H1 (cell line): ENCODE measurements around the gene GPRASP1. TPM values are rescaled to one million over a fixed set of nuclear protein-coding genes. Genes with fewer than 3 reads are reported as not detected.

Experiments
- CTCF ChIA-PET: fragments of 300-600 bp; sonication (Branson Sonifier 250); formaldehyde crosslinking; loops from one replicate; lab custom pipeline; 2021; ENCODE audit not compliant: partially characterized antibody; lab: Charles Lee
- POLR2A ChIA-PET: fragments of 300-600 bp; sonication (Branson Sonifier 250); formaldehyde crosslinking; loops from one replicate; lab custom pipeline; 2021; ENCODE audit warnings: inconsistent platforms; ENCODE audit not compliant: partially characterized antibody; lab: Charles Lee
- DNase-seq, 2 experiments: peaks; one replicate each; pipeline versions ENCODE4 v3.0.0 to v3.0.0-alpha.2; 2010 to 2022; ENCODE audit warnings: low spot score in 2 of 2, low read depth in 1 of 2, mixed read lengths in 1 of 2
- FAIRE-seq: peaks from 2 replicates; lab custom pipeline; 2011; peaks lifted over from hg19 to GRCh38; lab: Jason Lieb, UNC
- H2AFZ ChIP-seq: 2 replicates; pipeline ENCODE4 v1.8.1; 2012; ENCODE audit warnings: low read length, inconsistent platforms
- H2AK5ac ChIP-seq: 2 replicates; pipeline ENCODE4 v1.6.1; 2013; ENCODE audit warnings: low read depth, low read length
- H2BK120ac ChIP-seq: replicated peaks from 2 replicates; pipeline ENCODE3; 2013; ENCODE audit warnings: low read depth, low read length, inconsistent platforms
- H2BK12ac ChIP-seq: 2 replicates; pipeline ENCODE4 v1.6.1; 2013; ENCODE audit warnings: low read depth, low read length
- H2BK15ac ChIP-seq: 2 replicates; pipeline ENCODE4 v1.6.1; 2013; ENCODE audit warnings: low read length
- H2BK20ac ChIP-seq: 2 replicates; pipeline ENCODE4 v1.6.1; 2013; ENCODE audit warnings: low read length
- H2BK5ac ChIP-seq: 2 replicates; pipeline ENCODE4 v1.6.1; 2013; ENCODE audit warnings: low read depth, low read length
- H3K14ac ChIP-seq: 2 replicates; pipeline ENCODE4 v1.6.1; 2013; ENCODE audit warnings: inconsistent platforms; ENCODE audit not compliant: insufficient read length
- H3K18ac ChIP-seq: 2 replicates; pipeline ENCODE4 v1.6.1; 2013; ENCODE audit warnings: low read length; ENCODE audit errors: extremely low read depth
- H3K23ac ChIP-seq: 2 replicates; pipeline ENCODE4 v1.6.1; 2013; ENCODE audit warnings: inconsistent platforms; ENCODE audit not compliant: insufficient read length
- H3K23me2 ChIP-seq: 2 replicates; pipeline ENCODE4 v1.6.1; 2013; ENCODE audit warnings: low read depth, low read length
- H3K27ac ChIP-seq: 2 replicates; pipeline ENCODE4 v1.6.1; 2011; ENCODE audit warnings: low read depth, low read length, inconsistent platforms
- H3K27me3 ChIP-seq, 4 experiments: replicated peaks in 1 of 4; 1 replicate in 1 of 4; 2 replicates in 3 of 4; pipeline versions ENCODE4 v1.6.1 to v1.8.1; 2011 to 2013; ENCODE audit warnings: low read length in 3 of 4, mild to moderate bottlenecking in 3 of 4, inconsistent platforms in 2 of 4, mixed read lengths in 2 of 4, moderate library complexity in 1 of 4; ENCODE audit not compliant: control insufficient read depth in 3 of 4, insufficient read depth in 3 of 4; ENCODE audit errors: extremely low read depth in 1 of 4
- H3K36me3 ChIP-seq, 4 experiments: 2 replicates each; pipeline versions ENCODE4 v1.6.1 to v1.8.1; 2011 to 2013; ENCODE audit warnings: mild to moderate bottlenecking in 4 of 4, low read length in 3 of 4, moderate library complexity in 2 of 4, control low read depth in 1 of 4, inconsistent platforms in 1 of 4; ENCODE audit not compliant: insufficient read depth in 4 of 4, control insufficient read depth in 2 of 4
- H3K4ac ChIP-seq: replicated peaks from 2 replicates; pipeline ENCODE3; 2013; ENCODE audit warnings: low read length, low read depth, mixed read lengths, inconsistent platforms; ENCODE audit not compliant: insufficient read length
- H3K4me1 ChIP-seq, 4 experiments: replicated peaks in 1 of 4; 1 replicate in 1 of 4; 2 replicates in 3 of 4; pipeline versions ENCODE4 v1.6.1 to v1.8.1; 2011 to 2013; ENCODE audit warnings: low read length in 3 of 4, inconsistent platforms in 2 of 4, mixed read lengths in 1 of 4; ENCODE audit not compliant: insufficient read depth in 4 of 4, control insufficient read depth in 3 of 4
- H3K4me2 ChIP-seq, 2 experiments: 2 replicates each; pipeline versions ENCODE4 v1.6.1 to v1.8.1; 2011 to 2013; ENCODE audit warnings: low read depth in 2 of 2, low read length in 2 of 2, control low read depth in 1 of 2, inconsistent platforms in 1 of 2, mild to moderate bottlenecking in 1 of 2; ENCODE audit not compliant: insufficient read depth in 1 of 2
- H3K4me3 ChIP-seq, 4 experiments: fragments of 200-600, 300-600 bp in 1 of 4; sonication (generic), shearing (Covaris generic), sonication (Bioruptor Twin) in 1 of 4; 2 replicates each; pipeline versions ENCODE4 v1.5.1 to v1.8.1; 2011 to 2016; ENCODE audit warnings: low read length in 4 of 4, low read depth in 3 of 4, control low read depth in 2 of 4, inconsistent platforms in 2 of 4, mild to moderate bottlenecking in 2 of 4, mixed read lengths in 1 of 4, moderate library complexity in 1 of 4; ENCODE audit not compliant: insufficient read depth in 2 of 4; ENCODE audit errors: extremely low read depth in 1 of 4
- H3K56ac ChIP-seq: replicated peaks from 2 replicates; pipeline ENCODE3; 2013; ENCODE audit warnings: low read depth, mild to moderate bottlenecking, mixed read lengths, low read length, inconsistent platforms; ENCODE audit not compliant: insufficient read length
- H3K79me1 ChIP-seq: 2 replicates; pipeline ENCODE4 v1.6.1; 2013; ENCODE audit warnings: low read depth, low read length, control low read depth
- H3K79me2 ChIP-seq, 2 experiments: 2 replicates each; pipeline versions ENCODE4 v1.6.1 to v1.8.1; 2012 to 2013; ENCODE audit warnings: low read length in 2 of 2, mild to moderate bottlenecking in 2 of 2, inconsistent platforms in 1 of 2; ENCODE audit not compliant: insufficient read depth in 2 of 2, control insufficient read depth in 1 of 2
- H3K9ac ChIP-seq, 4 experiments: replicated peaks in 1 of 4; 1 replicate in 1 of 4; 2 replicates in 3 of 4; pipeline versions ENCODE4 v1.6.1 to v1.8.1; 2011 to 2013; ENCODE audit warnings: low read depth in 3 of 4, low read length in 3 of 4, control low read depth in 2 of 4, mild to moderate bottlenecking in 2 of 4, moderate library complexity in 2 of 4, inconsistent platforms in 1 of 4; ENCODE audit errors: extremely low read depth in 1 of 4
- H3K9me3 ChIP-seq, 2 experiments: 2 replicates each; pipeline versions ENCODE4 v1.6.1 to v1.8.1; 2012 to 2013; ENCODE audit warnings: mild to moderate bottlenecking in 2 of 2, moderate library complexity in 2 of 2, control low read depth in 1 of 2, inconsistent platforms in 1 of 2, low read depth in 1 of 2, low read length in 1 of 2, mixed read lengths in 1 of 2; ENCODE audit not compliant: insufficient read depth in 2 of 2
- H4K20me1 ChIP-seq, 2 experiments: replicated peaks in 1 of 2; 2 replicates each; pipeline versions ENCODE3 to v1.8.1; 2011 to 2013; ENCODE audit warnings: inconsistent platforms in 2 of 2, low read length in 2 of 2, mild to moderate bottlenecking in 1 of 2; ENCODE audit not compliant: insufficient read depth in 2 of 2, control insufficient read depth in 1 of 2
- H4K5ac ChIP-seq: 2 replicates; pipeline ENCODE4 v1.6.1; 2013; ENCODE audit warnings: low read length, low read depth, mixed read lengths, inconsistent platforms; ENCODE audit not compliant: insufficient read length
- H4K8ac ChIP-seq: 2 replicates; pipeline ENCODE4 v1.8.0; 2013; ENCODE audit warnings: mild to moderate bottlenecking, moderate library complexity, low read length, inconsistent platforms; ENCODE audit not compliant: insufficient read depth; ENCODE audit errors: extremely low read depth
- H4K91ac ChIP-seq: replicated peaks from 2 replicates; pipeline ENCODE3; 2013; ENCODE audit warnings: low read length, mixed read lengths, inconsistent platforms; ENCODE audit not compliant: insufficient read length
- BACH1 ChIP-seq: IDR thresholded peaks from 2 replicates; pipeline ENCODE4 v1.6.1; 2012; ENCODE audit warnings: low read length, improper control_type of control experiment
- E2F6 ChIP-seq: IDR thresholded peaks from 2 replicates; pipeline ENCODE4 v1.6.1; 2012; ENCODE audit warnings: inconsistent platforms
- HDAC6 ChIP-seq: IDR thresholded peaks from one replicate; pipeline ENCODE4 v1.7.1; 2012; ENCODE audit warnings: low read depth, mild to moderate bottlenecking, inconsistent platforms, low read length, moderate library complexity
- KDM1A ChIP-seq: fragments of 200-600, 300-600 bp; sonication (generic); IDR thresholded peaks from 2 replicates; pipeline ENCODE4 v1.7.1; 2016; ENCODE audit warnings: mild to moderate bottlenecking, low read length, borderline replicate concordance
- POLR2A ChIP-seq, 2 experiments: IDR thresholded peaks; 1 replicate in 1 of 2; 2 replicates in 1 of 2; pipeline ENCODE4 v1.6.1; 2011; ENCODE audit warnings: low read depth in 2 of 2, low read length in 2 of 2, mild to moderate bottlenecking in 2 of 2; ENCODE audit errors: control extremely low read depth in 1 of 2
- RAD21 ChIP-seq, 2 experiments: IDR thresholded peaks in 1 of 2; conservative IDR thresholded peaks in 1 of 2; 2 replicates each; pipeline ENCODE4 v1.6.1; 2011; ENCODE audit warnings: low read depth in 2 of 2, low read length in 2 of 2, improper control_type of control experiment in 1 of 2, inconsistent platforms in 1 of 2, mild to moderate bottlenecking in 1 of 2, moderate library complexity in 1 of 2
- SIN3A ChIP-seq, 2 experiments: IDR thresholded peaks in 1 of 2; conservative IDR thresholded peaks in 1 of 2; 2 replicates each; pipeline ENCODE4 v1.6.1; 2011 to 2012; ENCODE audit warnings: low read length in 2 of 2, improper control_type of control experiment in 1 of 2, low read depth in 1 of 2, mild to moderate bottlenecking in 1 of 2
- SP4 ChIP-seq: IDR thresholded peaks from 2 replicates; pipeline ENCODE4 v1.6.1; 2012; ENCODE audit warnings: low read length, inconsistent platforms
- USF2 ChIP-seq: IDR thresholded peaks from 2 replicates; pipeline ENCODE4 v1.6.1; 2011; ENCODE audit warnings: low read length, improper control_type of control experiment
- WGBS, 2 experiments: shearing (Covaris generic) in 1 of 2; methylation state at CpG; one replicate each; pipeline versions ENCODE4 v1.1.6 to v1.1.7; 2013 to 2015; ENCODE audit warnings: low lambda C conversion rate in 2 of 2, mixed read lengths in 2 of 2, inconsistent platforms in 1 of 2, low coverage in 1 of 2, missing lambda C conversion rate in 1 of 2; ENCODE audit not compliant: insufficient replicate concordance in 2 of 2, insufficient coverage in 1 of 2, insufficient read length in 1 of 2; ENCODE audit errors: extremely low coverage in 1 of 2, missing lambda C conversion rate in 1 of 2; 5-methylcytosine and 5-hydroxymethylcytosine counted together
- polyA plus RNA-seq, 7 experiments: library from polyadenylated mRNA; depleted of rRNA in 3 of 7; stranded (reverse) in 5 of 7; unstranded in 2 of 7; fragments of >200 nt in 5 of 7; fragments of 200-250 nt in 2 of 7; gene quantifications; 1 replicate in 5 of 7; 2 replicates in 1 of 7; 4 replicates in 1 of 7; pipeline versions ENCODE4 v1.2.1 to v1.2.3, GENCODE V29; 2011 to 2013; ENCODE audit warnings: missing spikeins in 2 of 7, mixed read lengths in 2 of 7
- total RNA-seq: library from RNA; stranded (reverse); fragmentation: NEBNext Ultra II Directional; extraction: Animal tissue kit (Norgen Biotek cat#: 25700); gene quantifications from 2 replicates; pipeline ENCODE4 v1.2.1, GENCODE V29; 2021

The GPRASP1 gene
- total and polyA plus RNA-seq, 2 of the 8 experiments (the other 6 are each of a cell fraction or from before 2014, with no cell fraction given): 0.65 to 2.0 TPM

- no peaks in the 10 kb centered on the region for H3K23me2 ChIP-seq
- WGBS, 2 experiments: 100% methylated on average over 1 of the region's 1 CpG; no CpG with 5 or more reads in 1 of the 2 experiments
- H2BK20ac ChIP-seq: no peak overlapping the region
- H3K4me2 ChIP-seq: no peak overlapping the region
- no peak overlapping the region for H2BK15ac ChIP-seq
- no peak overlapping the region for H3K14ac ChIP-seq
- no peak overlapping the region for H3K23ac ChIP-seq
- H2BK5ac ChIP-seq: no peak overlapping the region
- H3K56ac ChIP-seq: no peak overlapping the region
- H2AFZ ChIP-seq: no peak overlapping the region
- no peaks in the 10 kb centered on the region for H3K4me1 ChIP-seq
- no peak for FAIRE-seq
- no peaks in the 10 kb centered on the region for H4K20me1 ChIP-seq
- no peaks in the 10 kb centered on the region; a peak in 1 of 4 replicates for H3K79me2 ChIP-seq
- H3K4ac ChIP-seq: no peak overlapping the region
- H3K18ac ChIP-seq: no peak overlapping the region
- H3K9me3 ChIP-seq: no peaks in the 10 kb centered on the region
- no peak overlapping the region for H4K5ac ChIP-seq
- ChIA-PET CTCF (no interaction called here), POLR2A (no interaction called here)
- no peak overlapping the region for H2AK5ac ChIP-seq
- H3K27me3 ChIP-seq: no peaks in the 10 kb centered on the region
- no peaks in the 10 kb centered on the region; a peak in 1 of 8 replicates for H3K36me3 ChIP-seq
- no peak overlapping the region for H3K4me3 ChIP-seq
- H3K27ac ChIP-seq: no peak overlapping the region
- no peak overlapping the region for H4K91ac ChIP-seq
- H3K9ac ChIP-seq: no peak overlapping the region
- no peak for TF ChIP-seq BACH1
- TF ChIP-seq USF2: no peak
- TF ChIP-seq SP4: no peak
- TF ChIP-seq KDM1A: no peak
- TF ChIP-seq HDAC6: no peak
- TF ChIP-seq RAD21 (IDR thresholded peaks at IDR 0.05 in 1 of 2, conservative IDR thresholded peaks at IDR 0.05 in 1 of 2; ENCODE audit: low read depth in 2 of 2, low read length in 2 of 2): no peak
- TF ChIP-seq SIN3A (conservative IDR thresholded peaks at IDR 0.05 in 1 of 2, IDR thresholded peaks at IDR 0.05 in 1 of 2; ENCODE audit: low read depth in 1 of 2, low read length in 2 of 2): no peak
- no peak for TF ChIP-seq E2F6
- TF ChIP-seq POLR2A (IDR thresholded peaks at IDR 0.05; ENCODE audit: control extremely low read depth in 1 of 2, low read depth in 2 of 2, low read length in 2 of 2): no peak
- DNase-seq: no peak
- no peak overlapping the region for H2BK120ac ChIP-seq
- H4K8ac ChIP-seq: no peak overlapping the region
- H2BK12ac ChIP-seq: no peak overlapping the region
- H3K79me1 ChIP-seq: no peaks in the 10 kb centered on the region
Measured at GRCh38 chrX:102627640-102628039, 23.6 kb upstream of the GPRASP1 start.
